Measurements from ENCODE around the gene MTHFSD.

MTHFSD gene

GRCh38 chr16:86563469-86564345 is 8.7 kb upstream of the MTHFSD start:
- TF ChIP-seq REST (IDR thresholded peaks at IDR 0.05; ENCODE audit: low read depth) (no peak), CREB1 (IDR thresholded peaks at IDR 0.05; ENCODE audit: low read depth) (no peak), EGR1 (IDR thresholded peaks at IDR 0.05) (no peak), YY1 (IDR thresholded peaks at IDR 0.05; ENCODE audit: low read depth) (0 out of 2 replicates have a peak, but pooled peaks have one; percentile 19), RAD21 (IDR thresholded peaks at IDR 0.05; ENCODE audit: low read depth) (peak; percentile 96), USF1 (IDR thresholded peaks at IDR 0.05) (no peak)

GRCh38 chr16:86562356-86562755 is 7.3 kb upstream of the MTHFSD start:
- TF ChIP-seq MAX (IDR thresholded peaks at IDR 0.05): no peak
- TF ChIP-seq ZBTB7A (IDR thresholded peaks at IDR 0.05; ENCODE audit: low read depth): no peak

GRCh38 chr16:86559802-86560305 is 4.8 kb upstream of the MTHFSD start:
- TF ChIP-seq FOXM1 (IDR thresholded peaks at IDR 0.05; ENCODE audit: borderline replicate concordance, low read depth) (no peak), EP300 (IDR thresholded peaks at IDR 0.05; ENCODE audit: borderline replicate concordance) (no peak), YY1 (IDR thresholded peaks at IDR 0.05; ENCODE audit: low read depth) (no peak), EGR1 (IDR thresholded peaks at IDR 0.05) (no peak), NFIC (IDR thresholded peaks at IDR 0.05) (no peak), MAX (IDR thresholded peaks at IDR 0.05) (no peak), USF1 (IDR thresholded peaks at IDR 0.05) (no peak), CREB1 (IDR thresholded peaks at IDR 0.05; ENCODE audit: low read depth) (no peak), RAD21 (IDR thresholded peaks at IDR 0.05; ENCODE audit: low read depth) (no peak)

GRCh38 chr16:86558355-86559193 is 3.5 kb upstream of the MTHFSD start:
- TF ChIP-seq EP300 (IDR thresholded peaks at IDR 0.05; ENCODE audit: borderline replicate concordance) (no peak), TAF1 (IDR thresholded peaks at IDR 0.05; ENCODE audit: low read depth) (no peak), REST (IDR thresholded peaks at IDR 0.05; ENCODE audit: low read depth) (no peak), CREB1 (IDR thresholded peaks at IDR 0.05; ENCODE audit: low read depth) (no peak), CEBPB (IDR thresholded peaks at IDR 0.05) (no peak)

GRCh38 chr16:86557587-86557986 is 2.6 kb upstream of the MTHFSD start:
- no peak for TF ChIP-seq TAF1 (IDR thresholded peaks at IDR 0.05; ENCODE audit: low read depth)
- TF ChIP-seq YY1 (IDR thresholded peaks at IDR 0.05; ENCODE audit: low read depth): no peak
- no peak for TF ChIP-seq NFIC (IDR thresholded peaks at IDR 0.05)
- TF ChIP-seq ZBTB7A (IDR thresholded peaks at IDR 0.05; ENCODE audit: low read depth): no peak
- TF ChIP-seq TCF12 (IDR thresholded peaks at IDR 0.05; ENCODE audit: low read depth): no peak
- TF ChIP-seq CEBPB (IDR thresholded peaks at IDR 0.05): no peak
- no peak for TF ChIP-seq EP300 (IDR thresholded peaks at IDR 0.05; ENCODE audit: borderline replicate concordance)
- no peak for TF ChIP-seq EGR1 (IDR thresholded peaks at IDR 0.05)
- no peak for TF ChIP-seq USF1 (IDR thresholded peaks at IDR 0.05)
- TF ChIP-seq TEAD4 (IDR thresholded peaks at IDR 0.05): no peak

Measured in Ishikawa (cell line).